ENCODE data around the gene PRDM16. TPM values are rescaled to one million over a fixed set of nuclear protein-coding genes. Genes with fewer than 3 reads are reported as not detected.

PRDM16 gene
- total RNA-seq, 2 experiments from 2014 or later, result not detected

DNA sequence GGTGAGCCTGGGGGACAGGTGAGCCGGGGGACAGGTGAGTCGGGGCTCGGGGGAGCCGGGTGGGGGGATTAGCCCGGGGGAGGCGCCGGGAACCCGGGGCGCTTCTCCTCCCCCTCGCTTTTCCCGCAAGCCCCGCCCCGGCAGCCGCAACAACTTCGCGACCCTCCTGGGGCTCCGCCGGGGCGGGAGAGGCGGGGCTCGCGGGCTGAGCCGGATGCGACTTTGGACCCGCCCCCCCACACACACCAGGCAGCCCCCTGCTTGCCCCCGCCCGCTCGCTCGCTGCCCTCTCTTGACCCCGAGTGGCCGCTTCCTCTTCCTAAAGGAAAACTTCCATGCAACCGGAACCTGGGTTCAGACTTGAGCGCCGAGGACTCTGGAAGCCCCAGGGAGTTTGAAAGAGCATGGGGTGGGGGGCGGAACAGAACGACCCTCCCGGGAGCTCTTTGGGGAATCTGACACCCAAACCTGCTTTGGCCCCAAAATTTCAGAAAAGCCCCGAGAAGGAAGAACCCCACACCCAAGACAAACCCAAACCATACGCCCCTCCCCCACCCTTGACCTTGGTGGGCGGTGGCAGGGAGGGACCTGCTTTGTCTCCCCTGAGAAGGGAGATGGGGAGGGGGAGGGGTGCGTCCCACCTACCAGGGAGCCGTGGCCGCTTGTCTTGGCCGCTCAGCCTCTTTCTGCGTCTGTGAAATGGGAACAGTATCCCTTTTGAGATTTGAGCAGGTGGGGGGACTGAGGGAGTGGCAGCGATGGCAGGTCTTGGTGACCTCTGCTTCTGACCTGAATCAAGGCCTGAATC lies 386.0 kb downstream of the PRDM16 start:
- DNase-seq (ENCODE audit: low spot score), result no peak
- BruUV-seq (replicated peaks), result no TSS peak
- Histone ChIP-seq H3K9me3 (ENCODE audit: low read length) (no peaks in the 10 kb centered on the region), H3K79me2 (ENCODE audit: insufficient read depth, low read depth, low read length) (no peaks in the 10 kb centered on the region), H3K27ac (ENCODE audit: low read depth, low read length, poor library complexity, severe bottlenecking) (no peak overlapping the region), H3K4me2 (ENCODE audit: low read length) (no peak overlapping the region), H3K4me3 (ENCODE audit: low read depth, low read length, poor library complexity, severe bottlenecking) (no peak overlapping the region), H3K36me3 (ENCODE audit: insufficient read depth, low read length) (no peaks in the 10 kb centered on the region), H3K4me1 (ENCODE audit: insufficient read depth, low read length, poor library complexity, severe bottlenecking) (no peaks in the 10 kb centered on the region), H4K20me1 (ENCODE audit: insufficient read depth, low read length) (no peaks in the 10 kb centered on the region; the same call in 1 of the 2 replicates), H3K9me2 (ENCODE audit: insufficient read depth, low read length) (no peaks in the 10 kb centered on the region), H2AFZ (ENCODE audit: low read length) (no peak overlapping the region)
- ChIA-PET CTCF (ENCODE audit: unreplicated experiment) (no interaction called here), POLR2A (no interaction called here)
- intact Hi-C loops (cut with micrococcal nuclease; ENCODE audit: unreplicated experiment), result no loop called here
- no peak for TF ChIP-seq EZH2phosphoT487 (IDR thresholded peaks at IDR 0.05; ENCODE audit: borderline replicate concordance, low read depth, low read length)
- TF ChIP-seq, protein P1, sequence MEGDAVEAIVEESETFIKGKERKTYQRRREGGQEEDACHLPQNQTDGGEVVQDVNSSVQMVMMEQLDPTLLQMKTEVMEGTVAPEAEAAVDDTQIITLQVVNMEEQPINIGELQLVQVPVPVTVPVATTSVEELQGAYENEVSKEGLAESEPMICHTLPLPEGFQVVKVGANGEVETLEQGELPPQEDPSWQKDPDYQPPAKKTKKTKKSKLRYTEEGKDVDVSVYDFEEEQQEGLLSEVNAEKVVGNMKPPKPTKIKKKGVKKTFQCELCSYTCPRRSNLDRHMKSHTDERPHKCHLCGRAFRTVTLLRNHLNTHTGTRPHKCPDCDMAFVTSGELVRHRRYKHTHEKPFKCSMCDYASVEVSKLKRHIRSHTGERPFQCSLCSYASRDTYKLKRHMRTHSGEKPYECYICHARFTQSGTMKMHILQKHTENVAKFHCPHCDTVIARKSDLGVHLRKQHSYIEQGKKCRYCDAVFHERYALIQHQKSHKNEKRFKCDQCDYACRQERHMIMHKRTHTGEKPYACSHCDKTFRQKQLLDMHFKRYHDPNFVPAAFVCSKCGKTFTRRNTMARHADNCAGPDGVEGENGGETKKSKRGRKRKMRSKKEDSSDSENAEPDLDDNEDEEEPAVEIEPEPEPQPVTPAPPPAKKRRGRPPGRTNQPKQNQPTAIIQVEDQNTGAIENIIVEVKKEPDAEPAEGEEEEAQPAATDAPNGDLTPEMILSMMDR (conservative IDR thresholded peaks at IDR 0.05; ENCODE audit: low read length), result no peak

DNA sequence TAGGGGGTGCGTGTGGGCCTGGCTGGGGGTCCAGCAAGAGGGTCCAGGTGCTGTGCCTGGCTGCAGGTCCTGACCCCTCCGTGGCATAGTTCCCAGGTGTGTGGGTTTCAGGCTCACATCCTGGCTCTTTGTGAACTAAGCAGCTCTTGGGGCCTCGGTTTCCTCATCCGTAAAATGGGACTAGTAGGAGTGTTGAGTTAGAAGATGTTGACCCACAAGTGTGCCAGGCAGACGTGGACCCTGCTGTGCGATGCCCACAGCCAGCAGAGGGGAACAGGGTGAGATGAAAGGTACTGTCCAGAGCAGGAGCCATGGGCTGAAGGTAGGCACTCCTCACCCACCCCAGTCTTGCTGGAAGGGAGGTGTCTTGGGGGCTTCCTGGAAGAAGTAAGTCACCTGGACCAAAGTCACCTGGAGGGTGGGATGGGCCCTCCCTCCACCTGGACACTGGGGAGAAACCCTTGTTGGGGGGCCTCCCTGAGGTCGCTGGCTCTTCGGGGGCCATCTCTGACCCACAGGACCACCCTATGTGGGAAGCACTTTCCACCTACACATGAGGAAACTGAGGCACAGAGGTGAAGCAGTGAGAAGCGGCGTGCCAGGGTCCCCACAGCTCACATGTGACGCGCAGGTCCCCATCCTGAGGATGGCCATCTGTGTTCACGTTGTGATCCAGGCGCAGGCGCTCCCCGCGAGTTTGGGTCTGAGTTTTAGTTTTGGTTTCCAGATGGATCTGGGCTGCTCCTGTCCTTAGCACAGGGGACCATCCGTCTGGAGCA lies 386.9 kb downstream of the PRDM16 start:
- no peaks in the 10 kb centered on the region for H3K9me2 ChIP-seq (ENCODE audit: insufficient read depth, low read length)
- POLR2A ChIA-PET, result no interaction called here
- H3K36me3 ChIP-seq (ENCODE audit: insufficient read depth, low read length), result no peaks in the 10 kb centered on the region
- no peak for DNase-seq (ENCODE audit: low spot score)
- H3K4me2 ChIP-seq (ENCODE audit: low read length), result no peak overlapping the region
- BruUV-seq (replicated peaks), result no TSS peak
- no peak overlapping the region for H3K4me3 ChIP-seq (ENCODE audit: low read depth, low read length, poor library complexity, severe bottlenecking)
- CTCF ChIA-PET (ENCODE audit: unreplicated experiment), result no interaction called here
- intact Hi-C loops (cut with micrococcal nuclease; ENCODE audit: unreplicated experiment), result no loop called here
- no peak overlapping the region for H3K27ac ChIP-seq (ENCODE audit: low read depth, low read length, poor library complexity, severe bottlenecking)
- H2AFZ ChIP-seq (ENCODE audit: low read length), result no peak overlapping the region
- H3K4me1 ChIP-seq (ENCODE audit: insufficient read depth, low read length, poor library complexity, severe bottlenecking), result no peaks in the 10 kb centered on the region
- TF ChIP-seq EZH2phosphoT487 (IDR thresholded peaks at IDR 0.05; ENCODE audit: borderline replicate concordance, low read depth, low read length), result no peak
- TF ChIP-seq, protein P1 (conservative IDR thresholded peaks at IDR 0.05; ENCODE audit: low read length), result no peak
- H3K9me3 ChIP-seq (ENCODE audit: low read length), result no peaks in the 10 kb centered on the region
- no peaks in the 10 kb centered on the region for H3K79me2 ChIP-seq (ENCODE audit: insufficient read depth, low read depth, low read length)
- no peaks in the 10 kb centered on the region; the same call in 1 of the 2 replicates for H4K20me1 ChIP-seq (ENCODE audit: insufficient read depth, low read length)
